ENCODE results near the gene RTN4RL2.

RTN4RL2 gene

GRCh38 chr11:57473285-57473841 lies 13.0 kb downstream of the RTN4RL2 start:
- DNase-seq (ENCODE audit: extremely low spot score) = no peak
- ChIA-PET CTCF (interaction anchor here (0.5 to 1.9 kb wide), 5 partner anchors 9 to 123 kb away, joined by 3 to 6 read pairs (median 4); no protein-coding TSS in a partner anchor), POLR2A (interaction anchor here (1.5 kb wide), 1 partner anchor 9 kb away, joined by 4 read pairs; no protein-coding TSS in a partner anchor)
- TF ChIP-seq FOXK2 (IDR thresholded peaks at IDR 0.05) (no peak), FOXM1 (IDR thresholded peaks at IDR 0.05; ENCODE audit: borderline replicate concordance) (no peak), SUZ12 (IDR thresholded peaks at IDR 0.05) (no peak), FOXA1 (IDR thresholded peaks at IDR 0.05) (no peak), HDGF (IDR thresholded peaks at IDR 0.05; ENCODE audit: borderline replicate concordance) (no peak), SP1 (IDR thresholded peaks at IDR 0.05) (no peak), BHLHE40 (IDR thresholded peaks at IDR 0.05; ENCODE audit: borderline replicate concordance) (no peak), TARDBP (IDR thresholded peaks at IDR 0.05) (no peak)

- no peak for DNase-seq (ENCODE audit: extremely low spot score)
- POLR2A ChIA-PET = interaction anchor here (0.9 to 1.5 kb wide), 2 partner anchors 10 to 139 kb away, joined by 3 to 4 read pairs; partner anchors contain the start of gene SSRP1
- no peak for TF ChIP-seq NFRKB (IDR thresholded peaks at IDR 0.05)
- TF ChIP-seq HDGF (IDR thresholded peaks at IDR 0.05; ENCODE audit: borderline replicate concordance) = no peak
- no peak for TF ChIP-seq FOXA1 (IDR thresholded peaks at IDR 0.05)
- TF ChIP-seq ELF4 (IDR thresholded peaks at IDR 0.05) = no peak
- no peak for TF ChIP-seq ARNT (IDR thresholded peaks at IDR 0.05)
- no peak for TF ChIP-seq LEF1 (IDR thresholded peaks at IDR 0.05; ENCODE audit: borderline replicate concordance)
- no peak for TF ChIP-seq SUZ12 (IDR thresholded peaks at IDR 0.05)
- no peak for TF ChIP-seq FOXK2 (IDR thresholded peaks at IDR 0.05)
- no peak for TF ChIP-seq FOXM1 (IDR thresholded peaks at IDR 0.05; ENCODE audit: borderline replicate concordance)
- TF ChIP-seq L3MBTL2 (conservative IDR thresholded peaks at IDR 0.05) = no peak
- TF ChIP-seq CTBP1 (IDR thresholded peaks at IDR 0.05; ENCODE audit: borderline replicate concordance) = no peak
- no peak for TF ChIP-seq BHLHE40 (IDR thresholded peaks at IDR 0.05; ENCODE audit: borderline replicate concordance)
- no peak for TF ChIP-seq PKNOX1 (IDR thresholded peaks at IDR 0.05)
- no peak for TF ChIP-seq TARDBP (IDR thresholded peaks at IDR 0.05)
- no peak for TF ChIP-seq ZNF384 (IDR thresholded peaks at IDR 0.05)
- CTCF ChIA-PET = interaction anchor here (0.5 to 1.9 kb wide), 4 partner anchors 8 to 122 kb away, joined by 3 to 6 read pairs (median 4); no protein-coding TSS in a partner anchor
These were observed 13.9 kb downstream of the RTN4RL2 start for GRCh38 chr11:57474017-57474802.

GRCh38 chr11:57474803-57475115 lies 14.4 kb downstream of the RTN4RL2 start:
- ChIA-PET POLR2A (interaction anchor here (0.9 kb wide), 1 partner anchor 139 kb away, joined by 3 read pairs; the partner anchor contains the start of gene SSRP1), CTCF (interaction anchor here (0.6 kb wide), 1 partner anchor 17 kb away, joined by 3 read pairs; no protein-coding TSS in a partner anchor)
- TF ChIP-seq TARDBP (IDR thresholded peaks at IDR 0.05) = no peak
- TF ChIP-seq ZNF384 (IDR thresholded peaks at IDR 0.05) = no peak
- no peak for TF ChIP-seq SUZ12 (IDR thresholded peaks at IDR 0.05)
- no peak for TF ChIP-seq FOXA1 (IDR thresholded peaks at IDR 0.05)
- TF ChIP-seq ELF4 (IDR thresholded peaks at IDR 0.05) = no peak
- TF ChIP-seq FOXM1 (IDR thresholded peaks at IDR 0.05; ENCODE audit: borderline replicate concordance) = no peak
- no peak for TF ChIP-seq NFRKB (IDR thresholded peaks at IDR 0.05)
- no peak for TF ChIP-seq BHLHE40 (IDR thresholded peaks at IDR 0.05; ENCODE audit: borderline replicate concordance)
- TF ChIP-seq ARNT (IDR thresholded peaks at IDR 0.05) = no peak
- TF ChIP-seq LEF1 (IDR thresholded peaks at IDR 0.05; ENCODE audit: borderline replicate concordance) = no peak
- no peak for TF ChIP-seq CTBP1 (IDR thresholded peaks at IDR 0.05; ENCODE audit: borderline replicate concordance)
- no peak for TF ChIP-seq FOXK2 (IDR thresholded peaks at IDR 0.05)
- no peak for TF ChIP-seq HDGF (IDR thresholded peaks at IDR 0.05; ENCODE audit: borderline replicate concordance)
- TF ChIP-seq L3MBTL2 (conservative IDR thresholded peaks at IDR 0.05) = no peak
- no peak for TF ChIP-seq SP1 (IDR thresholded peaks at IDR 0.05)
- TF ChIP-seq PKNOX1 (IDR thresholded peaks at IDR 0.05) = no peak
- DNase-seq (ENCODE audit: extremely low spot score) = no peak

DNA sequence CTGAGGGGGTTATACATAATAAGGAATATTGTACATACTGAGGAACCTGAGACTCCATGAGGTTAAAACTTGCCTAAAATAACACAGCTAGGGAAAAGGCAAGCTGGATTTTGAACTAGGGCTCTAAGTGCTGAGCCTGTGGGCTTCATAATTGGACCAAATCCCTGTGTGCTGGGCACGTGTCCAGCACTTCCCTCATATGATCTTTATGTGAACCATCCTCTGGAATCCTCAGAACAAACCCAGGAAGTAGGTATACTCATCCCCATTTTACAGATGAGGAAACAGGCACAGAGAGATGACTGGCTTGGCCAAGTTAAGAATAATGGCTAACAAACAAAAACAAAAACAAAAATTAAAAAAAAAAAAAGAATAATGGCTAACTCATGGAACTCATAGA lies 14.9 kb downstream of the RTN4RL2 start:
- ChIA-PET POLR2A (no interaction called here), CTCF (no interaction called here)
- no peak for TF ChIP-seq BHLHE40 (IDR thresholded peaks at IDR 0.05; ENCODE audit: borderline replicate concordance)
- no peak for DNase-seq (ENCODE audit: extremely low spot score)

- CTCF ChIA-PET = no interaction called here
- DNase-seq (ENCODE audit: extremely low spot score) = no peak
- POLR2A ChIA-PET = no interaction called here
- TF ChIP-seq ZNF384 (IDR thresholded peaks at IDR 0.05) = no peak
- TF ChIP-seq L3MBTL2 (conservative IDR thresholded peaks at IDR 0.05) = no peak
- TF ChIP-seq FOXM1 (IDR thresholded peaks at IDR 0.05; ENCODE audit: borderline replicate concordance) = no peak
- TF ChIP-seq LEF1 (IDR thresholded peaks at IDR 0.05; ENCODE audit: borderline replicate concordance) = no peak
- no peak for TF ChIP-seq CTBP1 (IDR thresholded peaks at IDR 0.05; ENCODE audit: borderline replicate concordance)
- no peak for TF ChIP-seq BHLHE40 (IDR thresholded peaks at IDR 0.05; ENCODE audit: borderline replicate concordance)
- no peak for TF ChIP-seq ELF4 (IDR thresholded peaks at IDR 0.05)
- no peak for TF ChIP-seq PKNOX1 (IDR thresholded peaks at IDR 0.05)
- no peak for TF ChIP-seq ARNT (IDR thresholded peaks at IDR 0.05)
- no peak for TF ChIP-seq TARDBP (IDR thresholded peaks at IDR 0.05)
- no peak for TF ChIP-seq NFRKB (IDR thresholded peaks at IDR 0.05)
These were observed 15.3 kb downstream of the RTN4RL2 start for GRCh38 chr11:57475671-57476046.

Data from HEK293T (cell line).